Measurements from ENCODE around the gene OR13G1. TPM values are rescaled to one million over a fixed set of nuclear protein-coding genes. Genes with fewer than 3 reads are reported as not detected.

The OR13G1 gene
- total RNA-seq, 1 donor from 2014 or later, result not detected

DNA sequence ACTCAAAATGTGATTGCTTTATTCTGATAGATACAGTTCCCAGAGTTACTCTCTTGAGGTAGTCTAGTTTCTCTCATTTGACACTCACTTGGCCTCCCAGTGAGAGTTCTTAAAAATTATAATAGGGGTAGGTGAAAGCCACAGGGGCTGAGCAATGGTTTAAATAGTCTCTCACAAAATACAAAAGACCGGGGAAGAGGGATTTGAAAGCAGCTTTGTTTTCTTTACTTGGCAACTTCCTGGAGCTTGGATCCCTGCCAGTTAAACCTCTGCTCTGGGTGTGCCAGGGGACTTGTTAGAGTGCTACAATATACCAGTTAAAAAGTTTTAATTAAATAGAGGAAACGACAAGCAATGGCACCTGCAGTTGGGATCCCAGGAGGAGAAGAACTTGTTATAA, 31.7 kb downstream of the OR13G1 start:
- TF ChIP-seq, protein P1, sequence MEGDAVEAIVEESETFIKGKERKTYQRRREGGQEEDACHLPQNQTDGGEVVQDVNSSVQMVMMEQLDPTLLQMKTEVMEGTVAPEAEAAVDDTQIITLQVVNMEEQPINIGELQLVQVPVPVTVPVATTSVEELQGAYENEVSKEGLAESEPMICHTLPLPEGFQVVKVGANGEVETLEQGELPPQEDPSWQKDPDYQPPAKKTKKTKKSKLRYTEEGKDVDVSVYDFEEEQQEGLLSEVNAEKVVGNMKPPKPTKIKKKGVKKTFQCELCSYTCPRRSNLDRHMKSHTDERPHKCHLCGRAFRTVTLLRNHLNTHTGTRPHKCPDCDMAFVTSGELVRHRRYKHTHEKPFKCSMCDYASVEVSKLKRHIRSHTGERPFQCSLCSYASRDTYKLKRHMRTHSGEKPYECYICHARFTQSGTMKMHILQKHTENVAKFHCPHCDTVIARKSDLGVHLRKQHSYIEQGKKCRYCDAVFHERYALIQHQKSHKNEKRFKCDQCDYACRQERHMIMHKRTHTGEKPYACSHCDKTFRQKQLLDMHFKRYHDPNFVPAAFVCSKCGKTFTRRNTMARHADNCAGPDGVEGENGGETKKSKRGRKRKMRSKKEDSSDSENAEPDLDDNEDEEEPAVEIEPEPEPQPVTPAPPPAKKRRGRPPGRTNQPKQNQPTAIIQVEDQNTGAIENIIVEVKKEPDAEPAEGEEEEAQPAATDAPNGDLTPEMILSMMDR (conservative IDR thresholded peaks at IDR 0.05), result no peak
- Mint-ChIP-seq H3K27me3 (ENCODE audit: low read depth) (no peaks in the 10 kb centered on the region), H3K4me3 (no peak overlapping the region), H3K9me3 (no peaks in the 10 kb centered on the region), H3K27ac (ENCODE audit: unreplicated experiment) (no peak overlapping the region), H3K36me3 (ENCODE audit: low read depth) (no peaks in the 10 kb centered on the region), H3K4me1 (peaks cover 13% of the 10 kb centered on the region)
- no peak for DNase-seq (ENCODE audit: low read depth, low spot score)

GRCh38 chr1:247646867-247647266, 32.7 kb downstream of the OR13G1 start:
- TF ChIP-seq, protein P1 (conservative IDR thresholded peaks at IDR 0.05), result no peak
- no peak for DNase-seq (ENCODE audit: low read depth, low spot score)
- Mint-ChIP-seq H3K27ac (ENCODE audit: unreplicated experiment) (no peak overlapping the region), H3K9me3 (no peaks in the 10 kb centered on the region), H3K4me3 (no peak overlapping the region), H3K27me3 (ENCODE audit: low read depth) (no peaks in the 10 kb centered on the region), H3K4me1 (peaks cover 13% of the 10 kb centered on the region), H3K36me3 (ENCODE audit: low read depth) (no peaks in the 10 kb centered on the region)

- no peak overlapping the region for H3K4me3 Mint-ChIP-seq
- no peak overlapping the region for H3K27ac Mint-ChIP-seq (ENCODE audit: unreplicated experiment)
- H3K9me3 Mint-ChIP-seq, result peaks cover 5% of the 10 kb centered on the region
- TF ChIP-seq, protein P1 (conservative IDR thresholded peaks at IDR 0.05), result no peak
- H3K36me3 Mint-ChIP-seq (ENCODE audit: low read depth), result no peaks in the 10 kb centered on the region
- no peaks in the 10 kb centered on the region for H3K27me3 Mint-ChIP-seq (ENCODE audit: low read depth)
- peaks cover 21% of the 10 kb centered on the region for H3K4me1 Mint-ChIP-seq
- no peak for DNase-seq (ENCODE audit: low read depth, low spot score)
Observed at GRCh38 chr1:247642742-247643141, 36.8 kb downstream of the OR13G1 start.

DNA sequence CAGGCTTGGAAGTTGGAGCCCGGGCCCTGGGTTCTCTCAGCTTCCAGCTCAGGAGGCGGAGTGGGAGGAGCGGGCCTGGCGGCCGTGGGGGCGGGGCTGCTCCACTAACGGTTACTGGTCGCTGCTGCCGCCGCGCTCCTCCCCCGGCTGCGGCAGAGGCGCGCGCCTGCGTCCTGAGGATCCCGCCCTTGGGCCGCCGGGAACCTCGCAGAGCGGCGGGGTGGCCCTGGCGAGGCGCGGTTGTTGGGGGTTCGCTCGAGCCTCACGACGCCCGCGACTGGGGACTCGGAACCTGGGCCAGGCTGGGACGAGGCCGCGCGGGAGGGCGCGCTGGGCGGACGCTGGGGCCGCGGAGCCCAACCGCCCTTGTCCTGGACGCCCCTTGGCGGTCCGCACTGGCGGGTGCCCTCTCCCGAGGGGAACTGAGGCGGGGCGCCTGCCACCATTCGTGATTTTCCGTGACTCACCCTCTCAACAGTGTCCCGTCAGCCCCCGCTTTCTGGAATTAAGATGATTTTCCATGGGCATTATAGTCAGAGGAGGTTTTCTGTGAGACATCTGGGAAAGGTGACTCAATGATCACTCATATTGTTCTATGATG, 40.1 kb downstream of the OR13G1 start:
- peak; percentile 69 for DNase-seq (ENCODE audit: low read depth, low spot score)
- H3K9me3 Mint-ChIP-seq, result peaks cover 5% of the 10 kb centered on the region
- H3K27ac Mint-ChIP-seq (ENCODE audit: unreplicated experiment), result no peak overlapping the region
- H3K4me3 Mint-ChIP-seq, result peak overlapping the region; percentile 56
- H3K36me3 Mint-ChIP-seq (ENCODE audit: low read depth), result no peaks in the 10 kb centered on the region
- TF ChIP-seq, protein P1 (conservative IDR thresholded peaks at IDR 0.05), result no peak
- no peaks in the 10 kb centered on the region for H3K27me3 Mint-ChIP-seq (ENCODE audit: low read depth)
- peaks cover 14% of the 10 kb centered on the region for H3K4me1 Mint-ChIP-seq

DNA sequence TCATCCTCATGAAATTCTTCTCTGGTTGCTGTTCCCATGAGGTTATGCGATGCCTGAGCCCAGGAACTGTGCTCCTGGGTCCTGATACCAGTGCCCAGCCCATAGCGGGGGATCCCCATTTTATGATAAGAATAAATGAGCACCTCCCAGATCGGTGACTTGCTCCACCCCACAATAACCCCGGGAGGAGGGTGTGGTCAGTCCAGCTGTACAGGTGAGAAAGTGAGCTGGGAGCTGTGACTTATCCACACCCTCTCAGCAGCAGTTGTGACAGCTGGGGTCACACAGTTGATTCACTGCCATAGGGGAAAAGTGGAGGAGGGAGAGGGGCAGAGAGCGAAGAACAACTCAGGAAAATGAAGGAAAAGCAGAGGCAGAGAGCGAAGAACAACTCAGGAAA, 40.8 kb downstream of the OR13G1 start:
- H3K36me3 Mint-ChIP-seq (ENCODE audit: low read depth), result no peaks in the 10 kb centered on the region
- TF ChIP-seq, protein P1 (conservative IDR thresholded peaks at IDR 0.05), result no peak
- no peak for DNase-seq (ENCODE audit: low read depth, low spot score)
- peaks cover 7% of the 10 kb centered on the region for H3K9me3 Mint-ChIP-seq
- peaks cover 14% of the 10 kb centered on the region for H3K4me1 Mint-ChIP-seq
- H3K27me3 Mint-ChIP-seq (ENCODE audit: low read depth), result peaks cover 6% of the 10 kb centered on the region
- peak overlapping the region; percentile 56 for H3K4me3 Mint-ChIP-seq
- H3K27ac Mint-ChIP-seq (ENCODE audit: unreplicated experiment), result no peak overlapping the region

Measured in neural crest cell (in vitro differentiated cells).